Cardiac fibroblast (primary cell): ENCODE data around the gene CP.
A peak's percentile ranks its signal among the peaks of the same experiment; 100 is the strongest.

Experiments
- DNase-seq, 2 donors: peaks; one replicate each; pipeline versions ENCODE4 v3.0.0 to v3.0.0-alpha.2; 2010; ENCODE audit warnings: low read depth in 2 of 2
- H3K4me3 ChIP-seq, 2 donors: replicated peaks in 1 of 2; 1 replicate in 1 of 2; 2 replicates in 1 of 2; pipeline ENCODE4 v1.5.1; 2011; ENCODE audit warnings: low read depth in 2 of 2, low read length in 2 of 2, mild to moderate bottlenecking in 2 of 2, moderate library complexity in 1 of 2
- CTCF ChIP-seq: IDR thresholded peaks from one replicate; pipeline ENCODE4 v1.5.1; 2011; ENCODE audit warnings: low read depth, mild to moderate bottlenecking, low read length, inconsistent platforms

The CP gene

DNA sequence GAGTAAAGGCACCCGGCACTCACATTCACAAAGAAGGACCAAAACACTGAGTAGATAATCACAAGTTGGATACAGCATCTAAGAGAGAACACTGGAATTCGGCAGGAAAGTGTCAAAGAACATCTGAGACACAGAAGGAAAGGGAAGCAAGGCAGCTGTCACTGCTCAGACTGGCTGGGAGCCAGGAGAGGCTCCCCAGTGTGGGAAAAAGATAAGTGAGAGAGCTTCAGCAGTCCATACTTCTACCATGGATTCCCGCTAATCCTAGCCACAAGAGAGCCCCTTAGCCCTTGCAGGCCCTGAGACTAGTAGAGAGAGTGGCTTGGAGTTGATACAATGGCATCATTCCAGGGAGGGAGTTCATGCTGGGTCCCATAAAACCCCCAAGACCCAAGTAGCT lies 36.7 kb upstream of the CP start:
- TF ChIP-seq CTCF, result no peak
- H3K4me3 ChIP-seq, result no peak overlapping the region
- peak in 1 of 2 donors; percentile 45 for DNase-seq

DNA sequence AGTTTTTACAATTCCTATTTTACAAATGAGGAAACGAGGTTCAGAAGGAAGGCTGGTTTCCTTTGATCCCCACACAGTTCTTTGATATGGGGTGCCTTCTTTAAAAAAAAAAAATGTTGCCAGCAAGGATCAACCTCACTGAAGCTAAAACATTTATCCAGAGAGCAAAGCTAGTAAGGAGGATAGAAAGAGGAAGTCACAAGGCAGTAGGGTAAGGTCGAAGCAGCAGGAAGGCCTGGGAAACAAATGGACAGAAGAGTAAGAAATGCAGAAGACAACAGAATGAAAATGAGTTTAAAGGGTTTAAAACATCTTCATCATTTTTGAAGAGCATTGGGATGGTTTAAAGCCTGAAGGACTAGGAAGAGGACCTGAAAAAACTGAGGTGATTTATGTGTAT lies 30.6 kb upstream of the CP start:
- DNase-seq, result no peak
- H3K4me3 ChIP-seq, result no peak overlapping the region
- no peak for TF ChIP-seq CTCF

DNA sequence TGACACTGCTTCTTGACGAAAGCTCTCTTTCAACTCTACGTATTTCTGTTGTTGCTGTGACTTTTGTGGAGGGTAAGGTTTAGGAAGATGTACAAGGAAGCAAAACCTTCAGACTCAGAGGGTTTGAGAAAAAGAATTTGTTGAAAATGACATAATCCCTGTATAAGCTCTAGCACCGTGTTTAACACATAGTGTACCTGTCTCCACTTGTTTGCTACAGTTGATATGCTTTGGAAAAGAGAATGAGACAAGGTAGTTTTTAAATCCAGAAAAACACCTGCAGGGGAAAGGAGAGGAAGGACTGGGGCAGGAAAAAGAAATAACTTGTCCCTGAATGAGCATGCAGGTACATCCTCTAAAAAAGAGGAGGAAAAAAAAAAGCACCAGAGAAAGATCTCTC lies 29.6 kb upstream of the CP start:
- no peak for DNase-seq
- TF ChIP-seq CTCF, result no peak
- no peak overlapping the region for H3K4me3 ChIP-seq

- no peak overlapping the region for H3K4me3 ChIP-seq
- peak; percentile 33 to 39 for DNase-seq
- no peak for TF ChIP-seq CTCF
These were observed 26.5 kb upstream of the CP start for GRCh38 chr3:149247929-149248691.

DNA sequence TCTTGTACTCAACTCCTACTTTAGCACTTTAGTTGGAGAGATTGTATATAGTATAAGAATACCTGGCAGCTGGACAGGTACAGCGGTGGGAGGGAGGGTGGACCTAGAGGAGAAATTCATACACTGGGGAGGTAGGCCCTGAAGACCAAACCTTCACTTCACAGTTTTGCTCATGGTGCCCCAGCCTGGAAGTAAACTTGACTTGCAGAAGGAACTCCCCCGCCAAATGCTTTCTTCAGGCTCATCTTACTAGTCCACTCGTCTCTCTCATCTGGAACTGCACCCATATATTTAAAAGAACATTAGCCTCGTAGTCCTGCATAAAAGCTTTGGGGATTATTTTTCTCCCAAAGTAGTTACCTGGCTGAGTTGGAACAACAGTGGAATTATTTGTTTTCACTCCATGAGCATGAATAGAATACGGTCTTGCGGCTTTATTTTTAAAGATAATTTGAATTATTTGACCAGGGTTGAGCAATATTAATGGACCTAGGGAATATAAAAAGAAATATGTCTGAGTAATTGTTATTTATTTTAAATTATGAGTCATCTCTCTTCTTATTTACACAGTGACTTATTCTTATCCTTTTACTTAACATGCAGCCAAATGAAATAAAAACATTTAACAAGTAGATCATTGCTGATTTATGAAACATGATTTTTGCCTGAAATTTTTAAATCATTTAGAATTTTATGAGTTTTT lies 25.5 kb upstream of the CP start:
- no peak overlapping the region for H3K4me3 ChIP-seq
- peak; percentile 26 to 70 for DNase-seq
- TF ChIP-seq CTCF, result no peak

DNA sequence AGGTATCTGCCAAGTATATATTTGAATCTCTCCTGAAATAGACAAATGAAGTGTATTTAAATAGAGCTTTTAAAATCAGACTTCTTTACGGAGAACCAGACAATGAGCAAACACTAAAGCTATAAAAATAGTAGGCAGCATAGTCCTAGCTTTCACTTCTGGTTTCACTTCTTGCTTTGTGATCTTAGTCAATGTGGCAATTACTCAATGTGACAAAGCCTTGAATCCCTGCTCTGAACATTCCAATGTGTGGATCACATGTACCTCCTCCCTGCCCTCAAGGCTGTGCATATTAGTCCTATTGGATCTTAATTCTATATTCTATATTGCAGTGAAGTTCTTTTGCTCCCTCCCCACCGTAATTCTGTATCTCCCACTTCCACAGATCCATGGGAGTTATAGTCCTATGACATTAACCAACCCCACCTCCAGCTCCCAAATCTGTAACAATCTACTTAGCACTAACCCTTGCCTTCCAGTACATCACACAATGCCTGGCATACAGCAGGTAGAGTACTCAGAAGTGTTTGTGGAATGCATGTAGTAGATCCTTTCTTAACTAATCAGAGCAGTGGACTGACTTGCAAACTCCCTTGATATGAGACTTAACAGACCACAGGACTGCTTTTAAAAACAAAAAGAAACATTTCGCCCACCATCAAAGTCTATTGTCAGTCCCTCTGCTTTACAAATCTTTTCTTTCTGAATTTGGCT lies 24.3 kb upstream of the CP start:
- TF ChIP-seq CTCF, result no peak
- DNase-seq, result peak; percentile 37 to 80
- H3K4me3 ChIP-seq, result no peak overlapping the region
